ENCODE measurements around the gene MYO5A. TPM values are rescaled to one million over a fixed set of nuclear protein-coding genes. Genes with fewer than 3 reads are reported as not detected.

Gene MYO5A
- total and polyA plus RNA-seq, 10 of the 15 experiments (the other 5 are each of a cell fraction or from before 2014, with no cell fraction given), result 4.2 to 42.9 (median 31.1) TPM

DNA sequence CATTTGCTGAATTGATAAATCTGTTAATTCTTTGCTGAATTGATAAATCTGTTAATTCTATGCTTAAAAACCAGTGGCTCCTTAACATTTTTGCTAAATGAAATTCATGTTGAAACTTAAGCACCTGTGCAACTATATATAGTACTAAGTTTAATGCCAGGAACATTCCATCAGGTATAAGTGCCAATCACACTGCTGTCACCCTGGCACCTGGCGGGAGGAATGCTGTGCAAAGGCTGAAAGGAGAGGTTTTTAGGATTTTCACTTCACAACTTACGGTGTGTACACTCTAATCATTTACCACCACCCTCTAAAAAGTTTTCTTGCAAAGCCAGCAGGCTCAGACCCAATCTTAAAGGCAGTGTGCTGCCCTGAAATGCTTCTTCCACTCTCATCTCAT is 199.5 kb downstream of the MYO5A start (continued):
- TF ChIP-seq SIX5 (IDR thresholded peaks at IDR 0.05; ENCODE audit: low read depth, low read length, severe bottlenecking) (no peak), ZNF207 (IDR thresholded peaks at IDR 0.05; ENCODE audit: borderline replicate concordance) (no peak), ASH2L (IDR thresholded peaks at IDR 0.05; ENCODE audit: borderline replicate concordance, low read depth) (no peak), NR2C2 (IDR thresholded peaks at IDR 0.05; ENCODE audit: borderline replicate concordance, control insufficient read depth, insufficient read length, low read depth) (no peak), ZNF687 (IDR thresholded peaks at IDR 0.05) (no peak)
- TF ChIP-seq, protein P1, sequence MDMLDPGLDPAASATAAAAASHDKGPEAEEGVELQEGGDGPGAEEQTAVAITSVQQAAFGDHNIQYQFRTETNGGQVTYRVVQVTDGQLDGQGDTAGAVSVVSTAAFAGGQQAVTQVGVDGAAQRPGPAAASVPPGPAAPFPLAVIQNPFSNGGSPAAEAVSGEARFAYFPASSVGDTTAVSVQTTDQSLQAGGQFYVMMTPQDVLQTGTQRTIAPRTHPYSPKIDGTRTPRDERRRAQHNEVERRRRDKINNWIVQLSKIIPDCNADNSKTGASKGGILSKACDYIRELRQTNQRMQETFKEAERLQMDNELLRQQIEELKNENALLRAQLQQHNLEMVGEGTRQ (IDR thresholded peaks at IDR 0.05; ENCODE audit: borderline replicate concordance, low read depth, low read length), result no peak

GRCh38 chr15:52328680-52329079 is 200.0 kb downstream of the MYO5A start:
- Histone ChIP-seq H3K4me3 (no peak overlapping the region), H3K4me1 (ENCODE audit: control insufficient read depth, insufficient read depth, low read length) (peaks cover 15% of the 10 kb centered on the region), H3K27me3 (replicated peaks in 1 of 2; ENCODE audit: control insufficient read depth in 2 of 2, insufficient read depth in 2 of 2, low read length in 1 of 2) (no peaks in the 10 kb centered on the region), H3K79me2 (ENCODE audit: control insufficient read depth, insufficient read depth, low read length) (no peaks in the 10 kb centered on the region), H3K4me2 (ENCODE audit: control insufficient read depth, insufficient read depth) (no peak overlapping the region), H3K27ac (ENCODE audit: control insufficient read depth, insufficient read depth) (no peak overlapping the region), H4K20me1 (ENCODE audit: control insufficient read depth, insufficient read depth) (no peaks in the 10 kb centered on the region), H3K36me3 (ENCODE audit: control insufficient read depth in 2 of 2, insufficient read depth in 2 of 2, low read length in 1 of 2) (peaks cover 7 to 22% of the 10 kb centered on the region in 2 experiments), H2AFZ (ENCODE audit: control insufficient read depth, low read depth, low read length) (no peak overlapping the region), H3K9ac (ENCODE audit: control insufficient read depth, insufficient read depth, low read length) (no peak overlapping the region), H3K9me3 (replicated peaks; ENCODE audit: control insufficient read depth, insufficient read depth, low read length) (no peaks in the 10 kb centered on the region)
- ChIA-PET SMC1A (ENCODE audit: uncharacterized antibody, unreplicated experiment) (interaction anchor here (0.8 to 2.3 kb wide), 10 partner anchors 11 to 407 kb away, joined by 3 to 17 read pairs (median 4); no protein-coding TSS in a partner anchor), RAD21 (ENCODE audit: unreplicated experiment) (interaction anchor here (1.3 to 2.2 kb wide), 5 partner anchors 136 to 407 kb away, joined by 3 to 9 read pairs (median 7); partner anchors contain the start of gene MYO5A), CTCF (interaction anchor here (1.1 to 6.4 kb wide), 6 partner anchors 12 to 406 kb away, joined by 3 to 35 read pairs (median 4); no protein-coding TSS in a partner anchor), POLR2A (no interaction called here)
- ATAC-seq, result no peak
- WGBS (ENCODE audit: insufficient coverage, insufficient replicate concordance, low lambda C conversion rate, missing lambda C conversion rate), result 90% methylated on average over 2 of the region's 2 CpGs
- BruUV-seq (replicated peaks), result no TSS peak
- intact Hi-C loops (cut with micrococcal nuclease; ENCODE audit: unreplicated experiment), result no loop called here
- no peak for DNase-seq (ENCODE audit: low read depth, low spot score)
- in situ Hi-C loops (cut with MboI), result loop anchor here (5.0 kb wide), 1 partner anchor 404 kb away; no protein-coding TSS in a partner anchor
- FAIRE-seq, result no peak
- TF ChIP-seq ZNF687 (IDR thresholded peaks at IDR 0.05) (no peak), POLR2AphosphoS5 (IDR thresholded peaks at IDR 0.05; ENCODE audit: low read length) (no peak), RAD51 (IDR thresholded peaks at IDR 0.05) (no peak), POLR2A (IDR thresholded peaks at IDR 0.05; ENCODE audit: low read depth, low read length) (no peak)
- TF ChIP-seq, protein P2, sequence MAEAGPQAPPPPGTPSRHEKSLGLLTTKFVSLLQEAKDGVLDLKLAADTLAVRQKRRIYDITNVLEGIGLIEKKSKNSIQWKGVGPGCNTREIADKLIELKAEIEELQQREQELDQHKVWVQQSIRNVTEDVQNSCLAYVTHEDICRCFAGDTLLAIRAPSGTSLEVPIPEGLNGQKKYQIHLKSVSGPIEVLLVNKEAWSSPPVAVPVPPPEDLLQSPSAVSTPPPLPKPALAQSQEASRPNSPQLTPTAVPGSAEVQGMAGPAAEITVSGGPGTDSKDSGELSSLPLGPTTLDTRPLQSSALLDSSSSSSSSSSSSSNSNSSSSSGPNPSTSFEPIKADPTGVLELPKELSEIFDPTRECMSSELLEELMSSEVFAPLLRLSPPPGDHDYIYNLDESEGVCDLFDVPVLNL (IDR thresholded peaks at IDR 0.05; ENCODE audit: low read depth, low read length), result no peak
- TF ChIP-seq, protein P3, sequence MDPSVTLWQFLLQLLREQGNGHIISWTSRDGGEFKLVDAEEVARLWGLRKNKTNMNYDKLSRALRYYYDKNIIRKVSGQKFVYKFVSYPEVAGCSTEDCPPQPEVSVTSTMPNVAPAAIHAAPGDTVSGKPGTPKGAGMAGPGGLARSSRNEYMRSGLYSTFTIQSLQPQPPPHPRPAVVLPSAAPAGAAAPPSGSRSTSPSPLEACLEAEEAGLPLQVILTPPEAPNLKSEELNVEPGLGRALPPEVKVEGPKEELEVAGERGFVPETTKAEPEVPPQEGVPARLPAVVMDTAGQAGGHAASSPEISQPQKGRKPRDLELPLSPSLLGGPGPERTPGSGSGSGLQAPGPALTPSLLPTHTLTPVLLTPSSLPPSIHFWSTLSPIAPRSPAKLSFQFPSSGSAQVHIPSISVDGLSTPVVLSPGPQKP (IDR thresholded peaks at IDR 0.05; ENCODE audit: low read depth, low read length), result no peak
